Ishikawa (cell line): ENCODE measurements around the gene FEV.

Source experiments
- CEBPB ChIP-seq: IDR thresholded peaks from 2 replicates; pipeline ENCODE4 v1.6.1; 2012
- CREB1 ChIP-seq: IDR thresholded peaks from 2 replicates; pipeline ENCODE4 v1.6.1; 2012; ENCODE audit warnings: low read depth
- EGR1 ChIP-seq: IDR thresholded peaks from 2 replicates; pipeline ENCODE4 v1.6.1; 2012
- EP300 ChIP-seq: IDR thresholded peaks from 2 replicates; pipeline ENCODE4 v1.6.1; 2012; ENCODE audit warnings: borderline replicate concordance
- FOXM1 ChIP-seq: IDR thresholded peaks from 2 replicates; pipeline ENCODE4 v1.6.1; 2012; ENCODE audit warnings: low read depth, borderline replicate concordance
- MAX ChIP-seq: IDR thresholded peaks from 2 replicates; pipeline ENCODE4 v1.6.1; 2012
- NFIC ChIP-seq: IDR thresholded peaks from 2 replicates; pipeline ENCODE4 v1.6.1; 2012
- RAD21 ChIP-seq: IDR thresholded peaks from 2 replicates; pipeline ENCODE4 v1.6.1; 2012; ENCODE audit warnings: low read depth
- TAF1 ChIP-seq: IDR thresholded peaks from 2 replicates; pipeline ENCODE4 v1.6.1; 2012; ENCODE audit warnings: low read depth, mild to moderate bottlenecking
- TCF12 ChIP-seq: IDR thresholded peaks from 2 replicates; pipeline ENCODE4 v1.6.1; 2012; ENCODE audit warnings: low read depth
- TEAD4 ChIP-seq: IDR thresholded peaks from 2 replicates; pipeline ENCODE4 v1.6.1; 2012
- YY1 ChIP-seq: IDR thresholded peaks from 2 replicates; pipeline ENCODE4 v1.6.1; 2012; ENCODE audit warnings: low read depth
- ZBTB7A ChIP-seq: IDR thresholded peaks from 2 replicates; pipeline ENCODE4 v1.6.1; 2012; ENCODE audit warnings: low read depth
- TF ChIP-seq, protein P1 (sequence below): IDR thresholded peaks from 2 replicates; pipeline ENCODE4 v1.6.1; 2012; ENCODE audit warnings: low read depth, mild to moderate bottlenecking
- TF ChIP-seq, protein P2 (sequence below): IDR thresholded peaks from 2 replicates; pipeline ENCODE4 v1.6.1; 2012

FEV gene

GRCh38 chr2:218964041-218964771 is 20.8 kb downstream of the FEV start:
- TF ChIP-seq EP300 (no peak), MAX (no peak), TEAD4 (no peak)

DNA sequence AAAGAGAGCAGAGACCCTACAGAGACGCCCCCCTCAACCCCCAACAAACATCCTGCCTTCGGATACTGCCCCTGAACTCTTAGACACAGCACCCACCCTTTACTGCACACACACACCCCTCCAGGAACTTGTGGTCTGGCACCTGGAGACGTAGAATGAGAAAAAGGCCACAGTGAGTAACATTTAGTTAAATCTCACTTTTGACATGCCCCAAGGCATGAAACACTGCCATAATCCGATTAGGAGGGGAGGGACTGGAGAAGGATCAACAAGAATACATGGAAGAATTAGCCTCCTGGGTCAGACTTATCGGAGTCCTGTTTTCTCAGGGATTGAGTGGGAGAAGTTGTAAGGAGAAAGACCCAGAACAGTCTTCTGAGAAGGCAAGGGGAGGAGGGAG is 21.4 kb downstream of the FEV start:
- no peak for TF ChIP-seq TEAD4
- TF ChIP-seq, protein P1, sequence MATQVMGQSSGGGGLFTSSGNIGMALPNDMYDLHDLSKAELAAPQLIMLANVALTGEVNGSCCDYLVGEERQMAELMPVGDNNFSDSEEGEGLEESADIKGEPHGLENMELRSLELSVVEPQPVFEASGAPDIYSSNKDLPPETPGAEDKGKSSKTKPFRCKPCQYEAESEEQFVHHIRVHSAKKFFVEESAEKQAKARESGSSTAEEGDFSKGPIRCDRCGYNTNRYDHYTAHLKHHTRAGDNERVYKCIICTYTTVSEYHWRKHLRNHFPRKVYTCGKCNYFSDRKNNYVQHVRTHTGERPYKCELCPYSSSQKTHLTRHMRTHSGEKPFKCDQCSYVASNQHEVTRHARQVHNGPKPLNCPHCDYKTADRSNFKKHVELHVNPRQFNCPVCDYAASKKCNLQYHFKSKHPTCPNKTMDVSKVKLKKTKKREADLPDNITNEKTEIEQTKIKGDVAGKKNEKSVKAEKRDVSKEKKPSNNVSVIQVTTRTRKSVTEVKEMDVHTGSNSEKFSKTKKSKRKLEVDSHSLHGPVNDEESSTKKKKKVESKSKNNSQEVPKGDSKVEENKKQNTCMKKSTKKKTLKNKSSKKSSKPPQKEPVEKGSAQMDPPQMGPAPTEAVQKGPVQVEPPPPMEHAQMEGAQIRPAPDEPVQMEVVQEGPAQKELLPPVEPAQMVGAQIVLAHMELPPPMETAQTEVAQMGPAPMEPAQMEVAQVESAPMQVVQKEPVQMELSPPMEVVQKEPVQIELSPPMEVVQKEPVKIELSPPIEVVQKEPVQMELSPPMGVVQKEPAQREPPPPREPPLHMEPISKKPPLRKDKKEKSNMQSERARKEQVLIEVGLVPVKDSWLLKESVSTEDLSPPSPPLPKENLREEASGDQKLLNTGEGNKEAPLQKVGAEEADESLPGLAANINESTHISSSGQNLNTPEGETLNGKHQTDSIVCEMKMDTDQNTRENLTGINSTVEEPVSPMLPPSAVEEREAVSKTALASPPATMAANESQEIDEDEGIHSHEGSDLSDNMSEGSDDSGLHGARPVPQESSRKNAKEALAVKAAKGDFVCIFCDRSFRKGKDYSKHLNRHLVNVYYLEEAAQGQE, result no peak
- no peak for TF ChIP-seq CEBPB
- TF ChIP-seq EGR1, result no peak

DNA sequence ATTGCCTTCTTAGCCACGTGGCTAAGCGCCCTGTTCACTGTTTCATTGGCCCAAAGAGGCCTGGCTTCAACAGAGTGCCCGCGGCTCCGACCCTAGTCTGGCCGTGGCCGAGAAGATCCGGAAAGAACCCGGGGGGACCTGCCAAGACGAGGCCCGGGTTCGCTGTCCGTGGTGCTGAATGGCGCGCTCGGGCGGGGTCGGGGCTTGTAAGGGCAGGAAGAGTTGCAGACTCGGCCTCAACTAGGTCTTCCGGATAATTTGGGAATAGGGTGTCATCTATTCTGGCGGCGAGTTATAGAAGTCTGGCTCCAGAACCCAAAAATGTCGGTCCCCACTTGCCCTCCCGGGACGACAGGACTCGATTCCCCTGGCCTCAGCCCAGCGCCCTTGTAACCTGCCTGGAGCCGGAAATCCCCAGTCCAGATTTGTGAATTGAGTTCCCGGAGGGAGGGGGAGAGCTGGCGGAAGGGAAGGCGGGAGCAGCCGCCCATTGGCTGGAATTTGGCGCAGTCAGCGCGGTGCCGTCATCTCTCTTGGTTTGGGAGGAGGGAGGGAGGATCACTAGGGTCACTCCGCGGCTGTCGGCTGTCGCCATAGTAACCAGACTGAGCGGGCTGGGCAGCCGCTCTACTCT is 22.0 kb downstream of the FEV start:
- TF ChIP-seq EGR1, result no peak
- 0 out of 2 replicates have a peak, but pooled peaks have one; percentile 36 for TF ChIP-seq TCF12
- TF ChIP-seq, protein P2, sequence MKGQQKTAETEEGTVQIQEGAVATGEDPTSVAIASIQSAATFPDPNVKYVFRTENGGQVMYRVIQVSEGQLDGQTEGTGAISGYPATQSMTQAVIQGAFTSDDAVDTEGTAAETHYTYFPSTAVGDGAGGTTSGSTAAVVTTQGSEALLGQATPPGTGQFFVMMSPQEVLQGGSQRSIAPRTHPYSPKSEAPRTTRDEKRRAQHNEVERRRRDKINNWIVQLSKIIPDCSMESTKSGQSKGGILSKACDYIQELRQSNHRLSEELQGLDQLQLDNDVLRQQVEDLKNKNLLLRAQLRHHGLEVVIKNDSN, result no peak
- peak; percentile 55; the same call in 1 of the 2 replicates for TF ChIP-seq CREB1
- peak; percentile 48 for TF ChIP-seq TEAD4
- TF ChIP-seq, protein P1, result peak; percentile 100
- no peak for TF ChIP-seq TAF1
- no peak for TF ChIP-seq CEBPB
- peak; percentile 40; the same call in 1 of the 2 replicates for TF ChIP-seq NFIC
- TF ChIP-seq MAX, result peak; percentile 9
- no peak for TF ChIP-seq YY1
- no peak for TF ChIP-seq FOXM1
- peak; percentile 60 for TF ChIP-seq ZBTB7A
- TF ChIP-seq RAD21, result no peak
- no peak for TF ChIP-seq EP300

- TF ChIP-seq, protein P1, result peak; percentile 87
- no peak for TF ChIP-seq TEAD4
Observed at GRCh38 chr2:218961651-218962570, 23.1 kb downstream of the FEV start.

DNA sequence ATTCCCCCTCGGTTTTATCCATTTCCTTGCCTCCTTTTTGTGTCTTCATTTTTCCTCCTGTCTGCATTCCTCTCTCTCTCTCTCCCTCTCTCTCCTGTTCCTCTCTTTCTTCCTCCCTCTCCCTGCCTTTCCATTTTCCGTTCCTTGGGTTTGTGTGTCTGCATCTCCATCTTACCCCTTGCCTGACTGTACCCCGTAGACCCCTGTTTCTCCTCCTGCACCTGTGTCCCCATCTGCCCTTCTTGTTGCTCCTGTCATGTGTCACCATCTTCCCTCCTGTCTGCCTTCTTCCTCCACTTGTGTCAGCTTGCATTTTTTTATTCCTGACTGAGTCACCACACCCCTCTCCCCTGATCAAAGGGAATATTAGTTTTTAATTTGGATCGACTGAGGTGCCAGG is 23.8 kb downstream of the FEV start:
- TF ChIP-seq EP300, result no peak
- TF ChIP-seq TAF1, result no peak
- TF ChIP-seq TCF12, result no peak
- TF ChIP-seq, protein P1, result no peak
- TF ChIP-seq EGR1, result no peak
- TF ChIP-seq MAX, result no peak
- TF ChIP-seq FOXM1, result no peak
- no peak for TF ChIP-seq RAD21
- TF ChIP-seq TEAD4, result no peak
- no peak for TF ChIP-seq YY1
- TF ChIP-seq, protein P2, result no peak
- no peak for TF ChIP-seq NFIC
- TF ChIP-seq CREB1, result no peak
- no peak for TF ChIP-seq CEBPB
- no peak for TF ChIP-seq ZBTB7A
